Uterus (tissue), 2 donors: ENCODE data around the gene LOX.

Source experiments
- POLR2A ChIP-seq, 2 donors: fragments of 450-650 bp; IDR thresholded peaks; one replicate each; pipeline ENCODE4 v1.6.1; 2016; ENCODE audit warnings: antibody characterized with exemption in 2 of 2, mild to moderate bottlenecking in 1 of 2, moderate library complexity in 1 of 2
- TF ChIP-seq, protein P1 (sequence below), 4 experiments: fragments of 200-600 bp in 2 of 4; fragments of 450-650 bp in 2 of 4; sonication (generic) in 2 of 4; IDR thresholded peaks; one replicate each; pipeline ENCODE4 v1.5.1; 2016 to 2019; ENCODE audit warnings: antibody characterized with exemption in 4 of 4, mild to moderate bottlenecking in 2 of 4, moderate library complexity in 1 of 4

DNA sequence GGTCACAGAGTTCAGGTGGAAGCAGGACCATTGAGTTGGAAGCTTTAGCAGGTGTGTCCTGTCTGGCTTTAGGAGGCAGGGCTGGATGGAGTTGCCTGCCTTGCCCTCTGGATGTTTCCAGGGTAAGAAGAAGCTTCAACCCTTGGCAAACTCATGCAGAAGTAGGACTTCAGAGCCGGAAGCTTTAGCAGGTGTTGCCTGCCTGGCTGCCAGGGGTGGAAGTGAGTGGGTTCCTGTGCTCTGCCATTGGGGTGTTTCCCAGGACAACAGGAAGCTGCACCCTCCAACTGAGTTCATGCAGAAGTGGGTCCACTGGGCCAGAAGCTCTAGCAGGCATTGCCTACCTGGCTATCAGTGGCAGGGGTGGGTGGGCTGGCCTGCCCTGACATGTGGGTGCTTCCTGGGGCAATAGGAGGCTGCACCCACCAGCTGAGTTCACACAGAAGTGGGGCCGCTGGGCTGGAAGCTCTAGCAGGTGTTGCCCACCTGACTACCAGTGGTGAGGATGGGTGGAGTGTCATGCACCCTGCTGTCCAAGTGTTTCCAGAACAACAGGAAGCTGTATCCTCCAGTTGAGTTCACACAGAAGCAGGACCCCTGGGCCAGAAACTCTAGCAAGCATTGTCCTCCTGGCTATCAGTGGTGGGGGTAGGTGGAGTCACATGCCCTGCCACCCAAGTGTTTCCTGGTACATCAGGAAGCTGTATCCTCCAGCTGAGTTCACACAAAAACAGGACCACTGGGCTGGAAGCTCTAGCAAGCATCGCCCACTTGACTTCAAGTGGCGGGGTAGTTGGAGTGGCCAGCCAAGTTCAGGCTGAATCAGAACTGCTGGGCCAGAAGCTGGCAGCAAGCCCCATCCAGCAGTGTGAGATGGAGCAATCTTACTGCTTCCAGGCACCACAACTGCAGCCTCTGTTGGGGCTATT lies 24.6 kb downstream of the LOX start:
- TF ChIP-seq, protein P1, sequence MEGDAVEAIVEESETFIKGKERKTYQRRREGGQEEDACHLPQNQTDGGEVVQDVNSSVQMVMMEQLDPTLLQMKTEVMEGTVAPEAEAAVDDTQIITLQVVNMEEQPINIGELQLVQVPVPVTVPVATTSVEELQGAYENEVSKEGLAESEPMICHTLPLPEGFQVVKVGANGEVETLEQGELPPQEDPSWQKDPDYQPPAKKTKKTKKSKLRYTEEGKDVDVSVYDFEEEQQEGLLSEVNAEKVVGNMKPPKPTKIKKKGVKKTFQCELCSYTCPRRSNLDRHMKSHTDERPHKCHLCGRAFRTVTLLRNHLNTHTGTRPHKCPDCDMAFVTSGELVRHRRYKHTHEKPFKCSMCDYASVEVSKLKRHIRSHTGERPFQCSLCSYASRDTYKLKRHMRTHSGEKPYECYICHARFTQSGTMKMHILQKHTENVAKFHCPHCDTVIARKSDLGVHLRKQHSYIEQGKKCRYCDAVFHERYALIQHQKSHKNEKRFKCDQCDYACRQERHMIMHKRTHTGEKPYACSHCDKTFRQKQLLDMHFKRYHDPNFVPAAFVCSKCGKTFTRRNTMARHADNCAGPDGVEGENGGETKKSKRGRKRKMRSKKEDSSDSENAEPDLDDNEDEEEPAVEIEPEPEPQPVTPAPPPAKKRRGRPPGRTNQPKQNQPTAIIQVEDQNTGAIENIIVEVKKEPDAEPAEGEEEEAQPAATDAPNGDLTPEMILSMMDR (IDR thresholded peaks at IDR 0.05), result no peak
- TF ChIP-seq POLR2A (IDR thresholded peaks at IDR 0.05), result no peak
